Left lobe of liver (tissue), 2 donors: ENCODE measurements around the gene CHID1. TPM values are rescaled to one million over a fixed set of nuclear protein-coding genes. Genes with fewer than 3 reads are reported as not detected.

Experiments
- ATAC-seq: fragments of 200-7000 bp; cut with Tn5 transposase; one replicate; pipeline ENCODE4 v1.9.1; 2020; ENCODE audit warnings: mild to moderate bottlenecking, moderate library complexity
- DNase-seq: peaks from one replicate; pipeline ENCODE4 v3.0.0-alpha.2; 2020; ENCODE audit warnings: low spot score
- total RNA-seq: library from RNA; stranded (reverse); gene quantifications from one replicate; pipeline ENCODE4 v1.2.1, GENCODE V29; 2021
- donor health status: DM: no; HTN: no; CAD: no; lungs with moderate emphysema.
- donor health status: DM: no; HTN: yes; CAD: no.

CHID1 gene
- total RNA-seq, 1 donor from 2014 or later, result 146 TPM

DNA sequence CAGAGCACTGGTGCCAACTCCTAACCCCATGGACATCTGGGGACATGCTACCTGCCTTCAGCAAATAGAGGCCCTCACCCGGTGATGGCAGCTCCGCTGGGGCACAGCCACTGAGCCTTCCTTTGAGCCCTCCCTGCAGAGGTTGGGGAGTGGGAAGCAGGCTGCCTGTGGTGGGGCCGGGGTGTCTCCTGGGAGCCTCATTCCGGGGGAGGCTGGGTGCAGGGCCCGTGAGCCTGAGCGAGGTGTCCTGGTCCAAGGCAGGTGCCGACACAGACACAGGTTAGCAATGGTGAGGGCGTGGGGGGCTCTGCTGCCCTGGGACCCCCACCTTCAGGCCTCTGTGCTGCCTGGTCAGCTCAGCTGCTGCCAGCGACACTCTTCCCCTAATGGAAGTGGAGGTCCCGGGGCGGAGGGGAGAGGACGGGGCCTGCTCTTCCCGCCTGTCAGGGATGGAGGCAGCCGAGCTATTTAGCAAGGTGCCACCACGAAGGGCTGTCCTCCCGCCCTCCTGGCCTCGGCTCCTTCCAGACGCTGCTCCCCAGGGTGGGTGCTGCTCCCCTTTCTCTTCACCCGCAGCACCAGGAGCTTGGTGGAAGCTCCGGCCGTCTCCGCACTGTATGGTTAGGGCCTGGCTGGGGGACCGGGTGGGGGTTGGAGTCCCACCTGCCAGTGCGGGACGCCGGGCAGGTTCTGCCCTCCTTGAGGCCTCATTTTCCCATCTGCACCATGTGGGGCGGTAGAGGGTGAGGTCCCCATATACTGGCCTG is 56.7 kb downstream of the CHID1 start:
- ATAC-seq (no peak), DNase-seq (no peak)

DNA sequence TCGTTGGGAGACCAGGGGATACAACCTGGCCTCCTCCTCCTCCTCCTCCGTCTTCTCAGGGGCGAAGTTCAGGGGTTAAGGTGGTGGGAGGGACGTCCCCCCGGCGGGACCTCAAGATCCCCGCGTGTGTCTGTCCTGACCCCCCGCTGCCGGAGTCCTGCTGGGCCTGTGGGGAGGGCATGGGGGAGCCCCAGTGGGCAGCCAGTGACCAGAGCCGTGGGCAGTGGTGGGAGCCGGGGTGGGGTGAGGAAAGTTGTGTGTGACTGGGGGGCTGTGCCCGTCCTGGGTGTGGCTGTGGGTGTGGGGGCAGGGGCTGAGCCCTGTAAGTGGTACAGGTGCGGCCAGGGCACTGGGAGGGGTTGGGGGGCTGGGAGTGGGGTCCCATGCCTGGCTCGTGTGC is 57.8 kb downstream of the CHID1 start:
- DNase-seq, result no peak
- ATAC-seq, result no peak

DNA sequence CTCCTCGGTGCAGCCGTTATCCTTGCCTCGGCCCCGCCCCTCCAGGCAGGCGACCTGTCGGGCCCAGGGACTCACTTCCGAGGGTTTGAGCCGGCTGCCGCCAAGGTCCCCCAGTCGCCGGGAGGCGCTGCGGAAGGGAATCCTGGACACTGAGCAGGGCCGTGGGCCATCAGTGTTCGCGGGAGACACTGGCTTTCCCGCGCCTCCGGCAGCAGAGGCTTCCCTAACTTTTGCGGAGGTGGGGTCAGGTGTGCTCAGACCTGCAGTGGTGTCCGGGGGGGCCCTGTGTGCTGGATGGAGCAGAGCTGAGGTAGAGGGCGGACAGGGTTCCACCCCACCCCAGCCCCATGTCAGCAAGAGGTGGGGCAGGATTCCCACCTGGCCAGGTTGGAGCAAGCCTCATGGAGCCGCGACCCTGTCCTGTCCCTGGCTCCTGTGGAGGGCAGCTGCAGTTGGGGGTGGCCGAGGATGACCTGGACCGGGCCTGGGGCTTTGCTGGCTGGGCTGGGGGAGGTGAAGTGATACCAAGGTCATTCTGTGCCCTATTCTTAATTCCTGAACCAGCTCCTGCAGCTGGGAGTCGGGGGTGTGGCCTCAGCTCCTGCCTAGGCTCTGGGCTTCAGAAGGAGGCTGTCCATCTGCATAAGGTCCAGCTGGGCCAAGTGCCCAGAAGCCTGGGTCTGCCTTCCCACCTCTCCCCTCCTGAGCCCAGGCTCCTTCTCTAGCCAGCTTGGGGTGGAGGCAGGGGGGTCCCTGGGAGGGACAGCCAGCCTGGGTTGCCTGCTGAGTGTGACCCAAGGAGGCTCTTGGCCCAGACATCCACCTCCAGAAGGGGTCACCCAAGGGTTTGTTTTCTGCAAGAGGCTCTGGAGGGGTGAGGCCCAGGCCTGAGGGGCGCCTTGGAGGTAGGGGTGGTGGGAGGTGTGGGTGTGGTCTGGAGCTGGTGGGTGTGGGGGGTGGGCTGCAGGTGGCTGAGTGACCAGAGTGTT is 59.5 kb downstream of the CHID1 start:
- ATAC-seq (no peak), DNase-seq (no peak)

DNA sequence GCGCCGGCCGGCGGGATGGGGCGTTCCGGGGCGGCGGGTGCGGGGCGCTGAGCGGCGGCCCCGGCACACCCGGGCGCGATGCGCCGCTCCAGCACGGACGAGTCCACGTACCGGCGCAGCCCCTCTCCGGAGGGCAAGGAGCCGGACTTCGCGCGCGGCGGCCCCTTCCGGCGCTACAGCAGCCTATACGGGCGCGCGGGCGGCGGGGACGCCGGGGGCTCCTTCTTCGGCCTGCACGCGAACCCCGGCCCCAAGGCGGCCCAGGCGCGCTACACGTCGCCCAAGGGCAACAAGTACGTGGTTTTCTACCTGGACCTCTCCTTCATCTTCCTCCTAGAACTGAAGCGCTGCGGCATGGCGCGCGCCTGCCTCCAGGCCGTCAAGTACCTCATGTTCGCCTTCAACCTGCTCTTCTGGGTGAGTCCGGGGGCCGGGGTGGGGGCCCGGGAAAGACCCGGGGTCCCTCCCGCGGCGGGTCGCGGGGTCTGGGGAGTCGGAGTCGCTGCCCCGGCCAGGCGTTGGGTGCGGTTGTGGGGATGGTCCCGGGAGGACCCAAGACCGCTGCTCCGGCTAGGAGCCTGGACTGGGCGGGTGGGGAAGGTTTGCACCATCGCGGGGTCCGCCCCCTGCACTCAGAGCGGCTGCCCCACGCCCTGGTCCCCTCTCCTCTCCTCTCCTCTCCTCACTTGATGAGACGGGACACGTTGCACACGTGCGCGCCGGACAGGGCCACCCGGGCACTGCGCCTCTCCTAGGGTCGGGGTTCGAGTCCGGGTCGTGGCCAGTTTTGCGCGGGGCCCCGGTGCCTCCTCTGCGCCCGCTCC is 60.4 kb downstream of the CHID1 start:
- DNase-seq (no peak), ATAC-seq (no peak)

DNA sequence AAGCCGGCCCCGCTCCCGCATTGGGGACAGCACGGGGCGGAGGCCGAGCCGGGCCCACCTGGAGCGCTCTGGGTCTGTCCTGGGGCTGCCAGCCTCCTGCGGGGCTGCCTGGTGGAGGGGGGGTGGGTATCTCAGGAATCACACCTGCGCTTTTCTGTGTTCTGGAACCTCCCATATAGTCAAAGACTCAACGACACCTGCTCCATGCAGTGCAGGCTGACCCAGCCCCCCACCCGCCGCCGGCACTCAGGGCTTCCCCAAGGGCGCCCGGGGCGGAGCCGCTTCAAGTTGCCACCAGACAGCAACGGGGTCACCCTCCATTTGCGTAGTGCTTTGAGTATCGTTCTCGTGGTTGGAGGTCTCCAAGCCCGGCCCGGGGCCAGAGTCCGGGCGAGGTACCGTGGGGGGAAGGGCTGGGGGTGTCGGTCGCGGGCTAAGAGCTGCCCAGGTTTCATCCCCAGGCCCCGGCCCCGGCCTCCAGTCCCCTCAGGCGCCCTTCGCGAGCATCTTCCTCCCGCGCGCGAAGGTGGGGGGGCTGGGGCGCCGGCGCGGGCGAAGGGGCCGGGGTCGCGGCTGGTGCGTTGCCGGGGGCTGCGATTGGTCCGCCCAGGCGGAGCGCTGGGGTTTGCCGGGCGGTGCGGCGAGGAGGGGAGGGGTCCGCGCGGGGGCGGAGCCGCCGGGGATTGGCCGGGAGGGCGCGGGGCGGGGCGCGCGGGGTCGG is 61.3 kb downstream of the CHID1 start:
- DNase-seq (no peak), ATAC-seq (no peak)

DNA sequence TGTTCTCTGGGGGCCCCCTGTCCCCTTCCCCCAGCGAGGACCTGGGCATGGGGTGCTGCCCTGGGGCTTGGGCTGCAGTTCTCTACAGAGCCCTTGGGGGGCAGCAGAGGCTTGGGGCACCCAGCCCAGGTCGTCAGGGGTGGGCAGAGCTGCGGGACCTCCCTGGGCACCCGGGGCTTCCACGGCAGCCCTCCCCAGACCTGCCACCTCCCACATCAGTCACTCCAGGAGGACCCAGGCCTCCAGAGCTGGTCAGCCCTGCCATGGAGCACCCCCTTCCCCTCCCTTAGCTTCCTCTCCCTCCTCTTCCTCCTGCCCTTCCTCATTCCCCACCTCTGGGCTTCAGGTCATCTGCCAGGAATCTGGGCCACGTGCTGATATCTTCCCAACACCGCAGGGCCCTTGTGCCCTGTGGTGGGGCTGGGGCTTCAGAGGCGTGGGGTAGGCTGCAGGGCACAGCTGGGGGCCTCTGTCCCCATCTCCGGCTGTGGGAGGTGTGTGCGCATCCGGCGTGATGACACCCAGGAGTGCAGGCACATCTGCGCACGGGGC is 62.2 kb downstream of the CHID1 start:
- DNase-seq (no peak), ATAC-seq (peak; percentile 48)

DNA sequence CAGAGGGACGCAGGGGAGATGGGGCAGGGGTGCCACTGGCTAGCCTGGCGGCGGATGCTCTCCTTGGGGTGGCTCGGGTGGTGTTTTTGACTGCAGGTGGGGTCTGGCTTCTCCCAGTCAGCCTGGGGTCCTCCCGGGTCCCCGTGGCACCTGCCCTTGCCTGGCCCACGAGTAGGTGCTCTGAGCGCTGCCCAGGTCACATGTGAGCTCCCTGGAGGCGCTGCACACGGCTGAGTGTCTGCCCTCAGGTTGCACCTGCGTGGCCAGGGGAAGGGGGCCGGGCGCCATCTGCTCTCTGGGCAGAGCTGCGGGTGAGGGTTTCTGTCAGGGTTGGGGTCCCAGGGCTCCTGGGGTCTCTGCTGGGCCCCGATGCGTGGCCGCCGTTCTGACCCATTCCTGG is 62.7 kb downstream of the CHID1 start:
- ATAC-seq, result no peak
- no peak for DNase-seq

DNA sequence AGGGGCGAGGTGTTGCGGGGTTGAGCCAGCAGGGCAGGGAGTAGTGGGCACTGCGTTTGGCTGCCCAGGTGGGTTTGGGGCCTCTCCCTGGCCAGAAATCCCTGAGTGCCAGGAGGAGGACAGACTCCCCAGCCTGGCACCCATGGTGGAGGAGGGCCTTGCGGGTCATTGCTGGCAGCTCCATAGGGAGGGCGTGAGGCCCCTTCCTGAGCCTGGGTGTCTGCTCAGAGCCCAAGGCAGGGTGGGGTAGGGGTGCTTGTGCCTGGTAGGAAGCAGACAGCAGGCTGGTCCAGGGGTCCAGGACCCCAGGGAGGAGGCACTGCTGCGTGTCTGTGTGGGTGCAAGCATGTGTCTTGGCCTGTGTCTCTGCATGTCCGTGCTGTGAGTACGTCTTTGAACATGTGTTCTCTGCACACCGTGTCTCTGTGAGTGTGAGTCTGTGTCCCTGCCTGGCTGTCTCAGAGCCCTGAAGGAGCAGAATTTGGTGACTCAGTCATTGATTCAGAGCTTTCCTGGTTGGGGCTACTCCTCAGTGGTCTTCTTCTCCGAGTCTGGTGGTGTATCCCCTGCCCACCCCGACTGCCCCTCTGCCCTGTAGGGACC is 64.0 kb downstream of the CHID1 start:
- ATAC-seq (no peak), DNase-seq (no peak)

DNA sequence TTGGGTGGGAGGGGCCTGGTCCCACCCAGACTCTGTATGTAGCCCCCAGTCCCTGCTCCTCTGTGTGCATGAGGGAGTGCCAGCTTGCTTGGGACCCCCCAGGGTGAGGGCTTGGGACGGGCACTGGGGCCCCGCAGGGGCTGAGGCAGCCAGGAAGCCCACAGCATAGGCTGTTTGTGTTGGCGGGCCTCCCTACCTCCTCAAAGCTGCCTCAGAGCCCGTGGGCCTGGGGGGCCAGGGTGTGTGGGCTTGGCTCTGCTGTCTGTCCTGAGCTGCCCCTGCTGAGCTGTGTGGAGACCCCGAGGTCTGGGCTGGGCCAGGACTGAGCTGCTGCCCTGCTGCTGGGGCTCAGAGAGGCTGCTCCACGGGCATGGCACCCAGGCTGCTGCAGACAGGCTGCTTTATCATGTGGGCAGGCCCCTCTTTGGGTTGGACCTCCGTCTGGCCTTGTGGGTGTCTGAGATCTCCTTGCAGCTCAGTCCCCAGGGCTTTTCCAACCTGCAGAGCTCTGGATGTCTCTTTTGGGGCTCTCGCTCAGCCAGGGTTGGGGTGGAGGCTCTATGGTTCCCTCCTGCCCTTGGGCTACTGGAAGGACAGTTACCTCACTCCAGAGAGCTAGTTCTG is 64.6 kb downstream of the CHID1 start:
- DNase-seq, result no peak
- no peak for ATAC-seq

DNA sequence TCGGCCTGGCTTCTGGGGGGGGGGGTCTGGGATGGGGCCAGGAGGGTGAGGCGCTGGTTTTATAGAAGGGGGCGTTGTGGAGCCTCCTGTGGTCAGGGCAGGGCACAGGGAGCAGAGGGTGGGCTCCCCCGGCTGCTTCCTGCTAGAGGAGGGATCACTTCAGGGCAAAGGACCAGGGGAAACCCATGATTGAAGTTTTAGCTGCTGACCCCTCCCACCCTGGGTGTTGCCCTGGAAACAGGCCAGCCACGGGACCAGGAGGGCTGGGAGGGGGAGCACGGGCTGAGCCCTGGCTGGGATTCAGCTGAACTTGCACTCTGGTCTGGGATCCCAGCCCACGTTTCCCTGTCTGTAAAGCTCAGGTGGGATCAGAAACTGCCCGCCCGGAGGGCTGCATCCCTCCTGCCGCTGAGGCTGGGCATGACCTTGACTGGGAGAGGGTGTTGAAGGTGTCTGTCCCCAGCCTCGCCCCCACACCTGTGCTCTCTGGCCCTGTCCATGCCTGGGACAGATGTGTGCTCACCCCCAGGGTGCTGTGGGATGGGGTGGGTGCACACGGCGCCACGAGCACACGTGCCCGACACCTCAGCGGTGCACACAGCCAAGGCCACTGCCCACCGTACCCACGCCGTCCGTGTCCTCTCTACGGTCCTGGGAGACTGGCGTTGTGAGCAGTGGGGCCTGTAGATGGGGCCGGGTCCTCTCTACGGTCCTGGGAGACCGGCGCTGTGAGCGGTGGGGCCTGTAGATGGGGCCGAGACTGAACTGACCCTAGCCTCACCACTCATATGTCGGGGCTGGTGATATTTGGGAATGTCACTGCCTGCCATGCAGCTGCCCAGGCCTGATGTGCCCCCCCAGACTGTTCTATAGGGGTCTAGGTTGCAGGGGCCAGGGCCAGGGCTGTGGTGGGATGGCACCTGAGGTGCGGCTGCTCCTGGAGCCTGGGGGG is 65.6 kb downstream of the CHID1 start:
- DNase-seq, result peak; percentile 86
- ATAC-seq, result peak; percentile 29

DNA sequence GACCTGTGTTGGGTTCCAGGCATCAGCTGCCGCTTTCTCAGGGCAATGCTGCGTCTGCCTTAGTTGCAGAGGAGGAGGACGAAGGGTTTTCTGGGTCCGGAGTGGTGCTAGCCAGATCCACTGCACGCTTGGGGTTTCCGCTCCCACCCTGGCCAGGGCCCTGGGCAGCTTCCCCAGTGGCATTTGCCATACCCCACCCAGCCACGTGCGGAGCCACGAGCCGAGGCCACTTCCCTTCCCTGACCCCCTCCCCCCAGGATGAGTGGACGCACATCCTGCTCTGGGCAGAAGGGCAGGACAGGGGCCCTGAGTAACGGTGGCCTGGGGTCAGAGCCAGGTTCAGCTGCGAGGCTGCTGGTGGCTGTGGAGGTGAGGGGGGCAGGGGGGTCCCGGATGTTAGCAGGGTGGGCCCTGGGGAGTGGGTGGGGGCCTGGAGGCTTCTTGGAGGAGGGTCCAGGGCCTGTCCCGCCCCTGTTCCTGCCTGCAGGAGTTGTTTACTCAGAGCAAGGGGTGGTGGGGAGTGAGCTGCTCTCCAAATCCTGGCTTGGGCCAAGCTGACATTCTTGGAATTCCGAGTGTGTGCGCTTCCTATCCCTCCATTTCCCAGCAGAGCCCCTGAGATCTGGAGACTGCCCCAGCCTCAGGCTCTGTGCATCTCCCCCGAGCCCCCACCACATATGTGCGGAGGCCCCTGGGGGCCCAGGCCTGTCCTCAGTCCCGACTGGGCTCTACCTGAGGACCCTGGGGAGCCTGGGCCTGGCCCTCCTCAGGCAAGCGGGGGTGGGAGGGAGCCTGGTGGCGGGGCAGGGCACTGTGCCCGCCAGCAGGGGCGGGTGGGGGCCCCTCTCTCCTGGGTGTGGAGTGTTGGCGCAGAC is 66.6 kb downstream of the CHID1 start:
- DNase-seq (peak; percentile 87), ATAC-seq (peak; percentile 33)

DNA sequence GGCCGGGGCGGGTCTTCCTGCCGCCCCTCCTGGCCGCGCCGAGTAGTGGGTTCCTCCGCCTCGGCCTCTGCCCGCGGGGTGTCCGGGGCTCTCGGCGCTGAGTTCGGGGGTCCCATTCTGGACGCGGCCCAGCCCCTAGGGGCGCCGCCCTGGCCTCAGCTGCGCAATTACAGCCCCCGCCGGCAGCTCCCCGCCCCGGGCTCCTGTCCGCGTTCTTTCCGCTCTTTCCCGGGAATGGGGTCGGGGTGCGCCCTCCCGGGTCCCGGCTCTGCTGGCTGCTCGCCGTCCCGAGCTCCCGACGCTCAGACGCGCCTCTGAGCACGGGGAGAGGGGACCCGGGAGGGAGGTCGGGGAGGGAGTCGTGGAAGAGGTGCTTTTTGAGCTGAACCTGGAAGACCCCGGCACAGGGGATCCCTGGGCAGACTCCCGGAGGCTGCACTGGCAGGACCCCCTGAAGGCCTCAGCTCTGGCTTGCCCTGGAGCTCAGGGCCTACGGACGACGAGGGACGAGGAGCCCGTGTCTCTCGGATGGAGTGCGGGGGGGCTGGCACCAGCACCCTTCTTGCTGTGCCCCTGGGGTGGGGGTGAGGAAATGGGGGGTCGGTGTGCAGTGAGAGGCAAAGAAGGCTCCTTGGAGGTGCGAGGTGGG is 67.4 kb downstream of the CHID1 start:
- ATAC-seq, result peak; percentile 0
- no peak for DNase-seq

DNA sequence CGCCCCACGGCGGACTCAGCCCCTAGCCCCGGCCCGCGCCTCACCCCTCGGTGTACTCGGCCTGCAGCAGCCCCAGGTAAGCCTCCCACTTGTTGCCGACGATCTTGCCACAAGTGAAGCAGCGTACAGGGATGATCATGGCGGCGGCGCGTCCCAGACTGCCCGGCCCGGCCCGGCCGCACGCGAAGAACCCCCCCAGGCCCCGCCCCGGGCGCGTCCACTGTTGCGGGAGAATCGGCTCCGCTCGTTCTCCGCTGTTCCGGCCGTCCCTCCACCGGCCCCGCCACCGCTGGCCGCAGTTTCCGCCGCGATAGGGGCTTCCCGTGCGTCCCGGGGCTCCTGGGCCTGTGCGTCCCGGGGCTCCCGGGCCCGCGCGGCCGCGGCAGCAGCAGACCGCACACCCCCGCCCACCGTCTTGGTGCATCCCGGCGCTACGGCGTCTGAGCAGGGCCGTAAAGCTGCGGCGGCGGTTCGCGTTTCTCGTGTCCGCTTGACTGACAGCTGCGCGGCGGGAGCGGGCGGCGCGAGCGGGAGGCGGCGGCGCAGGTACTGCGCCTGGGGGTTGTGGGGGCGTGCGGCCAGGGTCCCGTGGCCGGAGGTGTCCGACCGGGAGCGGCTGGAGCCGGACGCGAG is 68.1 kb downstream of the CHID1 start, which contains the start of the genes POLR2L and TSPAN4:
Gene POLR2L, minus strand, starts transcription at position 160 of the 633 bp plus-strand sequence. Its CDS starts 21 bp downstream, at position 139.
Gene TSPAN4, plus strand, starts transcription at position 483 of the 633 bp plus-strand sequence. CDS start 7,453 bp downstream, outside the sequence.
- ATAC-seq (peak; percentile 73), DNase-seq (peak; percentile 91)

DNA sequence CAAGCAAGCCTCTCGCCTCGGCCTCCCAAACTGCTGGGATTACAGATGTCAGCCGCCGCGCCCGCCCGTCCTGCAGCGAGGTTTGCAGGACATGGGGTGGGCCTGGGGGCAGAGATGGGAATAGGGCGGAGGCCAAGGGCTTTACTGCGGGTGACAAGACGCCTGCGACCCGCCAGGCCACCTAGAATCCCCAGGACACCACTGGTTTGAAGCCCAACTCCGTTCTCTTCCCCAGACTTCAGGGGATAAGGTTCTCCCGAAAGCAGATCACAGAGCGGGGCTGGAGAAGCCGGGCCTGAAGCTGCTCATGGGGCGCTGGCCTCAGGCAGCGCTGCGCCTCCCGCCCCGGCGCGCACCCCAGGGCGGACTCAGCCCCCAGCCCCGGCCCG is 68.6 kb downstream of the CHID1 start:
- ATAC-seq, result peak; percentile 18
- no peak for DNase-seq

DNA sequence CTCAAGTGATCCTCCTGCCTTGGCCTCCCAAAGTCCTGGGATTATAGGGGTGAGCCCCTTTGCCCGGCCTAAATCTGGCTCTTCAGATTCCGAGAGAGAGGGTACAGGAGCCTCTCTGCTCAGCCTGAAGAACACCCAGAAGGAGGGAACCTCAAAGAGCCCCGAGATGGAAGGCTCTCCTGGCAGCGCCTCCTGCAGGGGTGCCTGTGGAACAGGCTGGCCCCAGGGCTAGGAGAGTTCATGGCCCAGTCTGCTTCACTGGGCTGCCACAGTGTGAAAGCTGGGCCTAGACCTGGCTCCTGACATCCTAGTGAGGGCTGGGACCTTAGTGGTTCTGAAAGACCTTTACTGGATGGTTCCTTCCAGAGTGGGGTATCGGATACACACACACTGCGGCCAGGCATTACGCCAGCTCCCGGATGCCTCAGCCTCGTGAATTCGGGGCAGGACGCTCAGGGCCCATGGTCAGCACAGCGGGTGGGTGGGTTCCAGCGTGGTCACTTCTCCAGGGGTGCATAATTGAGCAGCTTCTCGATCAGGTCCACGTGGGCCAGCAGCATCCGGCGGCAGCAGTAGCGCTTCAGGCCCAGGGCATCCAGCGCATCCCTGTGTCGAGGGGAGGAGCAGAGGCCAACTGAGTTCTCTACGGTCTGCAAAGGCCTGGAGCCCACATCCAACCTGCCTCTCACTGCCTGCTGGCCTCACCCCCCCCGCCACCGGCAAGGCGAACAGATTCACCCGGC is 70.6 kb downstream of the CHID1 start:
- no peak for ATAC-seq
- DNase-seq, result no peak
